ENCODE data around the gene CTDSPL.
"Not testable (repeated sequence)": the region's sequence is repeated elsewhere in the genome, so short reads cannot be mapped to it uniquely, and the experiment has no call there.

CTDSPL gene

GRCh38 chr3:38027466-38028465, 166.1 kb downstream of the CTDSPL start:
- no peak for DNase-seq

GRCh38 chr3:38028621-38029361, 167.1 kb downstream of the CTDSPL start:
- DNase-seq, result no peak

GRCh38 chr3:38029400-38030125, 167.9 kb downstream of the CTDSPL start, which contains the start of gene PLCD1:
Gene PLCD1 (minus strand): TSS chr3:38029642. CDS start chr3:38029539, 103 bp downstream.
- DNase-seq, result peak; percentile 49

- no peak for DNase-seq
Observed at GRCh38 chr3:38030126-38031021, 168.7 kb downstream of the CTDSPL start.

- peak; percentile 45 for DNase-seq
Observed at GRCh38 chr3:38031022-38031994, 169.6 kb downstream of the CTDSPL start.

- DNase-seq, result no peak
Observed at GRCh38 chr3:38032328-38032865, 170.7 kb downstream of the CTDSPL start.

- DNase-seq, result not testable (repeated sequence)
Observed at GRCh38 chr3:38033586-38033985, 171.9 kb downstream of the CTDSPL start.

Measured in suppressor macrophage treated with lipopolysaccharide for 4 hours (primary cell).